Neural cell (in vitro differentiated cells): Measurements from ENCODE around the gene COPS6. TPM values are rescaled to one million over a fixed set of nuclear protein-coding genes. Genes with fewer than 3 reads are reported as not detected.
A peak's percentile ranks its signal among the peaks of the same experiment; 100 is the strongest.

Source experiments
- H2AFZ ChIP-seq: fragments of 200-600, 300-800 bp; sonication (generic), shearing (Covaris generic); 2 replicates; pipeline ENCODE4 v1.6.0; 2014; ENCODE audit warnings: low read depth, mild to moderate bottlenecking, antibody characterized with exemption, low read length, moderate library complexity
- H3F3A ChIP-seq: fragments of 200-600 bp; shearing (Covaris generic); 2 replicates; pipeline ENCODE4 v1.6.1; 2016; ENCODE audit warnings: mild to moderate bottlenecking, moderate library complexity, mixed read lengths, antibody characterized with exemption, low read length; ENCODE audit not compliant: insufficient read depth, poor library complexity, severe bottlenecking
- H3K27ac ChIP-seq: fragments of 200-600, 300-800 bp; sonication (generic), shearing (Covaris generic); 2 replicates; pipeline ENCODE4 v1.5.1; 2014; ENCODE audit warnings: mild to moderate bottlenecking, low read length, moderate library complexity
- H3K27me3 ChIP-seq: fragments of 300-800, 200-600 bp; sonication (generic), shearing (Covaris generic); 2 replicates; pipeline ENCODE4 v1.6.0; 2014; ENCODE audit warnings: mild to moderate bottlenecking, low read depth, low read length, moderate library complexity; ENCODE audit not compliant: insufficient read depth
- H3K36me3 ChIP-seq: fragments of 300-800, 200-600 bp; sonication (generic), shearing (Covaris generic); 2 replicates; pipeline ENCODE4 v1.5.1; 2014; ENCODE audit warnings: mild to moderate bottlenecking, antibody characterized with exemption, low read length, moderate library complexity; ENCODE audit not compliant: insufficient read depth
- H3K4me2 ChIP-seq: fragments of 300-800, 200-600 bp; sonication (generic), shearing (Covaris generic); 2 replicates; pipeline ENCODE4 v1.6.0; 2014; ENCODE audit warnings: mild to moderate bottlenecking, low read length
- H3K4me3 ChIP-seq: fragments of 300-800, 200-600 bp; sonication (generic), shearing (Covaris generic); 2 replicates; pipeline ENCODE4 v1.5.1; 2014; ENCODE audit warnings: mild to moderate bottlenecking, low read length, moderate library complexity
- H3K79me2 ChIP-seq: fragments of 200-600 bp; shearing (Covaris generic); replicated peaks from 2 replicates; pipeline ENCODE4 v1.6.0; 2014; ENCODE audit warnings: mild to moderate bottlenecking, low read length, moderate library complexity; ENCODE audit not compliant: insufficient read depth
- H3K9ac ChIP-seq: fragments of 300-800, 200-600 bp; sonication (generic), shearing (Covaris generic); 2 replicates; pipeline ENCODE4 v1.6.1; 2016; ENCODE audit warnings: mild to moderate bottlenecking, low read length, mixed read lengths
- H3K9me2 ChIP-seq: fragments of 200-600 bp; shearing (Covaris generic); 2 replicates; pipeline ENCODE4 v1.6.1; 2016; ENCODE audit warnings: mild to moderate bottlenecking, low read length, mixed read lengths; ENCODE audit not compliant: insufficient read depth
- H3K9me3 ChIP-seq: fragments of 200-600, 300-800 bp; sonication (generic), shearing (Covaris generic); 2 replicates; pipeline ENCODE4 v1.6.1; 2016; ENCODE audit warnings: mild to moderate bottlenecking, mixed run types, low read length, moderate library complexity, mixed read lengths
- H4K20me1 ChIP-seq: fragments of 200-600 bp; shearing (Covaris generic); 2 replicates; pipeline ENCODE4 v1.6.1; 2016; ENCODE audit warnings: mild to moderate bottlenecking, mixed run types; ENCODE audit not compliant: insufficient read depth
- EP300 ChIP-seq: fragments of 450-650 bp; conservative IDR thresholded peaks from 2 replicates; pipeline ENCODE4 v1.6.1; 2014; ENCODE audit warnings: antibody characterized with exemption, mild to moderate bottlenecking, moderate library complexity; ENCODE audit not compliant: poor library complexity, severe bottlenecking
- EZH2 ChIP-seq: fragments of 200-600, 300-800 bp; shearing (Covaris generic), sonication (generic); IDR thresholded peaks from 2 replicates; pipeline ENCODE4 v1.6.1; 2014; ENCODE audit warnings: antibody characterized with exemption, low read length, borderline replicate concordance, mild to moderate bottlenecking; ENCODE audit not compliant: insufficient read depth, poor library complexity, severe bottlenecking
- MXI1 ChIP-seq: fragments of 450-650 bp; conservative IDR thresholded peaks from 2 replicates; pipeline ENCODE4 v1.6.1; 2014; ENCODE audit warnings: antibody characterized with exemption, mild to moderate bottlenecking; ENCODE audit not compliant: poor library complexity, severe bottlenecking
- RAD21 ChIP-seq: fragments of 450-650 bp; conservative IDR thresholded peaks from 2 replicates; pipeline ENCODE4 v1.6.1; 2014; ENCODE audit warnings: antibody characterized with exemption, mild to moderate bottlenecking, moderate library complexity
- SMC3 ChIP-seq: fragments of 450-650 bp; conservative IDR thresholded peaks from 2 replicates; pipeline ENCODE4 v1.6.1; 2014; ENCODE audit warnings: antibody characterized with exemption, mild to moderate bottlenecking, moderate library complexity; ENCODE audit not compliant: poor library complexity
- TAF1 ChIP-seq: IDR thresholded peaks from 2 replicates; pipeline ENCODE4 v1.6.1; 2012; ENCODE audit warnings: low read depth
- polyA plus RNA-seq: library from polyadenylated mRNA; depleted of rRNA; stranded (reverse); fragments of >200 nt; gene quantifications from 2 replicates; pipeline ENCODE4 v1.2.3, GENCODE V29; 2014
- TF ChIP-seq, protein P1 (sequence below): fragments of 450-650 bp; IDR thresholded peaks from 2 replicates; pipeline ENCODE4 v1.5.1; 2014; ENCODE audit warnings: antibody characterized with exemption, mild to moderate bottlenecking, moderate library complexity; ENCODE audit not compliant: poor library complexity, severe bottlenecking
- TF ChIP-seq, protein P2 (sequence below): IDR thresholded peaks from 2 replicates; pipeline ENCODE4 v1.6.1; 2012; ENCODE audit warnings: borderline replicate concordance

Gene COPS6
- polyA plus RNA-seq, 1 donor from 2014 or later, result 57.1 TPM

DNA sequence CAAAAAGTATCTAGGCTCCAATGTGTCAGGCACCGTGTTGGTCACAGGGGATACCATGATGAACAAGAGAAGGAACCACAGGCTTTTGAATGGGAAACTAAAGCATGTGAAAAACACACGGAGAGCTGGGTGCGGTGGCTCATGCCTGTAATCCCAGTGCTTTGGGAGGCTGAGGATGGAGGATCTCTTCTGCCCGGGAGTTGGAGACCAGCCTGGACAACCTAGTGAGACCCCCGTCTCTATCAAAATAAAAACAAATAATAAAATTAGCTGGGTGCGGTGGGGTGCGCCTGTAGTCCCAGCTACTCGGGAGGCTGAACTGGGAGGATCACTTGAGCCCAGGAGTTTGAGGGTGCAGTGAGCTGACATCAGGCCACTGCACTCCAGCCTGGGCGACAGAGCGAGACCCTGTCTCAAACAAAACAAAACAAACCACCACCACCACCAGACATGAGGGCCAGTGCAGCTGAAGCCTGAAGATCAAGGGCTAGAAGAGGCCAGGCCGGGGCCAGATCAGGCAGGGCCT is 611 bp upstream of the COPS6 start:
- H4K20me1 ChIP-seq, result no peaks in the 10 kb centered on the region
- peak overlapping the region; percentile 83 for H3K27ac ChIP-seq
- TF ChIP-seq EP300 (no peak), TAF1 (no peak), MXI1 (no peak), RAD21 (no peak)
- TF ChIP-seq, protein P1, sequence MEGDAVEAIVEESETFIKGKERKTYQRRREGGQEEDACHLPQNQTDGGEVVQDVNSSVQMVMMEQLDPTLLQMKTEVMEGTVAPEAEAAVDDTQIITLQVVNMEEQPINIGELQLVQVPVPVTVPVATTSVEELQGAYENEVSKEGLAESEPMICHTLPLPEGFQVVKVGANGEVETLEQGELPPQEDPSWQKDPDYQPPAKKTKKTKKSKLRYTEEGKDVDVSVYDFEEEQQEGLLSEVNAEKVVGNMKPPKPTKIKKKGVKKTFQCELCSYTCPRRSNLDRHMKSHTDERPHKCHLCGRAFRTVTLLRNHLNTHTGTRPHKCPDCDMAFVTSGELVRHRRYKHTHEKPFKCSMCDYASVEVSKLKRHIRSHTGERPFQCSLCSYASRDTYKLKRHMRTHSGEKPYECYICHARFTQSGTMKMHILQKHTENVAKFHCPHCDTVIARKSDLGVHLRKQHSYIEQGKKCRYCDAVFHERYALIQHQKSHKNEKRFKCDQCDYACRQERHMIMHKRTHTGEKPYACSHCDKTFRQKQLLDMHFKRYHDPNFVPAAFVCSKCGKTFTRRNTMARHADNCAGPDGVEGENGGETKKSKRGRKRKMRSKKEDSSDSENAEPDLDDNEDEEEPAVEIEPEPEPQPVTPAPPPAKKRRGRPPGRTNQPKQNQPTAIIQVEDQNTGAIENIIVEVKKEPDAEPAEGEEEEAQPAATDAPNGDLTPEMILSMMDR, result no peak
- TF ChIP-seq, protein P2, sequence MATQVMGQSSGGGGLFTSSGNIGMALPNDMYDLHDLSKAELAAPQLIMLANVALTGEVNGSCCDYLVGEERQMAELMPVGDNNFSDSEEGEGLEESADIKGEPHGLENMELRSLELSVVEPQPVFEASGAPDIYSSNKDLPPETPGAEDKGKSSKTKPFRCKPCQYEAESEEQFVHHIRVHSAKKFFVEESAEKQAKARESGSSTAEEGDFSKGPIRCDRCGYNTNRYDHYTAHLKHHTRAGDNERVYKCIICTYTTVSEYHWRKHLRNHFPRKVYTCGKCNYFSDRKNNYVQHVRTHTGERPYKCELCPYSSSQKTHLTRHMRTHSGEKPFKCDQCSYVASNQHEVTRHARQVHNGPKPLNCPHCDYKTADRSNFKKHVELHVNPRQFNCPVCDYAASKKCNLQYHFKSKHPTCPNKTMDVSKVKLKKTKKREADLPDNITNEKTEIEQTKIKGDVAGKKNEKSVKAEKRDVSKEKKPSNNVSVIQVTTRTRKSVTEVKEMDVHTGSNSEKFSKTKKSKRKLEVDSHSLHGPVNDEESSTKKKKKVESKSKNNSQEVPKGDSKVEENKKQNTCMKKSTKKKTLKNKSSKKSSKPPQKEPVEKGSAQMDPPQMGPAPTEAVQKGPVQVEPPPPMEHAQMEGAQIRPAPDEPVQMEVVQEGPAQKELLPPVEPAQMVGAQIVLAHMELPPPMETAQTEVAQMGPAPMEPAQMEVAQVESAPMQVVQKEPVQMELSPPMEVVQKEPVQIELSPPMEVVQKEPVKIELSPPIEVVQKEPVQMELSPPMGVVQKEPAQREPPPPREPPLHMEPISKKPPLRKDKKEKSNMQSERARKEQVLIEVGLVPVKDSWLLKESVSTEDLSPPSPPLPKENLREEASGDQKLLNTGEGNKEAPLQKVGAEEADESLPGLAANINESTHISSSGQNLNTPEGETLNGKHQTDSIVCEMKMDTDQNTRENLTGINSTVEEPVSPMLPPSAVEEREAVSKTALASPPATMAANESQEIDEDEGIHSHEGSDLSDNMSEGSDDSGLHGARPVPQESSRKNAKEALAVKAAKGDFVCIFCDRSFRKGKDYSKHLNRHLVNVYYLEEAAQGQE, result no peak
- H3F3A ChIP-seq, result no peaks in the 10 kb centered on the region
- peaks cover 4% of the 10 kb centered on the region for H3K79me2 ChIP-seq
- H3K4me2 ChIP-seq, result peak overlapping the region; percentile 66
- peak overlapping the region; percentile 90 for H3K4me3 ChIP-seq
- H2AFZ ChIP-seq, result peak overlapping the region; percentile 54
- H3K27me3 ChIP-seq, result no peaks in the 10 kb centered on the region
- H3K9me3 ChIP-seq, result no peaks in the 10 kb centered on the region
- peak overlapping the region; percentile 82 for H3K9ac ChIP-seq
- no peaks in the 10 kb centered on the region for H3K36me3 ChIP-seq
- H3K9me2 ChIP-seq, result no peaks in the 10 kb centered on the region

DNA sequence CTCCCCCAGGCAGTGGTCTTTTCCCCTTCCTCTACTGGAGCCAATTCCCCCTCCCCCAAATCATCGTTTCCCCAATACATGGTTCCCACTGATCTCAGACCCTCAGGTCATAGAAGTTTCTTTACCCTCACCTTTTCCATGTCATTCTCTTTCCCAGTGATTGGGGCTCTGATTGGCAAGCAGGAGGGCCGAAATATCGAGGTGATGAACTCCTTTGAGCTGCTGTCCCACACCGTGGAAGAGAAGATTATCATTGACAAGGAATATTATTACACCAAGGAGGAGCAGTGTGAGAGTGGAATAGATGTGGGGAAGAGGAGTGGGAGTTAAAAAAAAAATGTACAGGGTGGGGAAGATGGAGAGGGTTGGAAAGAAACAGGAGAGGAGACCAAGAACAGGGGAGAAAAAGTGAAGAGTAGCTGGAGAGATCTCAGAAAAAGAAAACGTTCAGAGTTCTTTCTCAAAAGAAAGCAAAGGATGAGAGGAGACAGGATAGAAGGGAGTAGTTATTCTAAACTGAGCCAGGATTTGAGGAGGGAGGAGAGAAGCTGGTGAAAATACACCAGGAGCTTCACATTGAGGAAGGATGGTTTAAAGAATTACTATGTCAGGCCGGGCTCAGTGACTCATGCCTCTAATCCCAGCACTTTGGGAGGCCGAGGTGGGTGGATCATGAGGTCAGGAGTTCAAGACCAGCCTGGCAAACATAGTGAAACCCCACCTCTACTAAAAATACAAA is 858 bp downstream of the COPS6 start:
- Histone ChIP-seq H3K9me2 (no peaks in the 10 kb centered on the region), H4K20me1 (no peaks in the 10 kb centered on the region), H3K9me3 (no peaks in the 10 kb centered on the region), H3K79me2 (peaks cover 4% of the 10 kb centered on the region), H3K9ac (peak overlapping the region; percentile 82), H3K27ac (peak overlapping the region; percentile 83), H3K4me3 (peak overlapping the region; percentile 90), H3K27me3 (no peaks in the 10 kb centered on the region), H3K36me3 (no peaks in the 10 kb centered on the region), H3K4me2 (peak overlapping the region; percentile 56), H3F3A (no peaks in the 10 kb centered on the region), H2AFZ (no peak overlapping the region)
- TF ChIP-seq SMC3, result no peak
- TF ChIP-seq EZH2, result no peak
